Sigmoid colon (tissue), 7 donors: ENCODE measurements around the gene FNIP2. TPM values are rescaled to one million over a fixed set of nuclear protein-coding genes. Genes with fewer than 3 reads are reported as not detected.

Experiments used
- DNase-seq: peaks from one replicate; pipeline ENCODE4 v3.0.0-alpha.2; 2019
- H3K27ac ChIP-seq, 4 donors: fragments of 200-600 bp; sonication (generic); one replicate each; pipeline ENCODE4 v1.5.1; 2016 to 2019; ENCODE audit warnings: mild to moderate bottlenecking in 1 of 4
- H3K27me3 ChIP-seq, 3 donors: fragments of 200-600 bp; sonication (generic); one replicate each; pipeline ENCODE4 v1.5.1; 2019; ENCODE audit warnings: mild to moderate bottlenecking in 1 of 3
- H3K36me3 ChIP-seq, 4 donors: fragments of 200-600 bp; sonication (generic); one replicate each; pipeline ENCODE4 v1.5.1; 2016 to 2019
- H3K4me1 ChIP-seq, 4 donors: fragments of 200-600 bp; sonication (generic); one replicate each; pipeline ENCODE4 v1.5.1; 2017 to 2019
- H3K4me3 ChIP-seq, 4 donors: fragments of 200-600 bp; sonication (generic); one replicate each; pipeline ENCODE4 v1.5.1; 2017 to 2019; ENCODE audit warnings: mild to moderate bottlenecking in 2 of 4, moderate library complexity in 1 of 4
- H3K9me3 ChIP-seq, 4 donors: fragments of 200-600 bp in 3 of 4; sonication (generic) in 3 of 4; one replicate each; pipeline versions ENCODE4 v1.5.1 to v1.6.1; 2013 to 2019
- CTCF ChIP-seq, 4 experiments: fragments of 450-650 bp in 3 of 4; fragments of 200-600 bp in 1 of 4; IDR thresholded peaks; one replicate each; pipeline ENCODE4 v1.5.1; 2016 to 2019; ENCODE audit warnings: antibody characterized with exemption in 4 of 4, mild to moderate bottlenecking in 3 of 4, moderate library complexity in 2 of 4
- EP300 ChIP-seq, 4 donors: sonication (generic); formaldehyde crosslinking; IDR thresholded peaks; one replicate each; pipeline ENCODE4 v1.6.1; 2017; ENCODE audit warnings: antibody characterized with exemption in 4 of 4
- POLR2A ChIP-seq, 2 donors: fragments of 450-650 bp; IDR thresholded peaks; one replicate each; pipeline ENCODE4 v1.6.1; 2016; ENCODE audit warnings: antibody characterized with exemption in 2 of 2, mild to moderate bottlenecking in 2 of 2, moderate library complexity in 2 of 2
- POLR2AphosphoS5 ChIP-seq, 4 donors: sonication (generic); formaldehyde crosslinking; IDR thresholded peaks; one replicate each; pipeline ENCODE4 v1.6.1; 2017; ENCODE audit warnings: antibody characterized with exemption in 4 of 4
- WGBS, 2 donors: extraction: QIAGEN DNeasy Blood & Tissue Kit; methylation state at CpG; one replicate each; pipeline ENCODE4 v1.1.7; 2013; 5-methylcytosine and 5-hydroxymethylcytosine counted together
- intact Hi-C: fragments of 100-400 bp; cut with DNase I; formaldehyde crosslinking; loops from one replicate; pipeline ENCODE4 v1.15.1; 2023
- polyA plus RNA-seq, 3 donors: library from polyadenylated mRNA; stranded (reverse); fragments of 200-250 nt; gene quantifications; one replicate each; pipeline ENCODE4 v1.2.3, GENCODE V29; 2013
- total RNA-seq, 4 donors: library from RNA; depleted of rRNA; stranded (reverse); fragments of >200 nt; gene quantifications; one replicate each; pipeline ENCODE4 v1.1.0, GENCODE V29; 2016
- donor health status: healthy with polysubstance abuse.
- donor health status: Bipolar disorder and iron deficiency.
- donor health status: healthy.

FNIP2 gene
- total and polyA plus RNA-seq, 7 donors: 14.4 to 38.9 (median 35.2) TPM

- peak overlapping the region in 3 of 4 donors; percentile 90 to 93 (median 93) for H3K27ac ChIP-seq
- whole genome bisulfite sequencing, 2 donors: 39 to 43% methylated on average over 2 of the region's 2 CpGs
- H3K27me3 ChIP-seq: no peaks in the 10 kb centered on the region
- no peaks in the 10 kb centered on the region for H3K9me3 ChIP-seq
- TF ChIP-seq EP300 (IDR thresholded peaks at IDR 0.05): no peak
- TF ChIP-seq POLR2A (IDR thresholded peaks at IDR 0.05): no peak
- no peak for TF ChIP-seq POLR2AphosphoS5 (IDR thresholded peaks at IDR 0.05)
- no peak for TF ChIP-seq CTCF (IDR thresholded peaks at IDR 0.05)
- no peak for DNase-seq
- H3K4me1 ChIP-seq: peaks cover 0 to 37% (median 23%) of the 10 kb centered on the region in 4 donors
- intact Hi-C loops: loop anchor here (5.0 kb wide), 2 partner anchors 45 to 95 kb away; partner anchors contain the start of genes C4orf46 and ETFDH
- no peak overlapping the region for H3K4me3 ChIP-seq
- no peaks in the 10 kb centered on the region for H3K36me3 ChIP-seq
These were observed 1.4 kb upstream of the FNIP2 start for GRCh38 chr4:158767451-158767850.

GRCh38 chr4:158769175-158769921, 522 bp downstream of the FNIP2 start:
- TF ChIP-seq POLR2AphosphoS5 (IDR thresholded peaks at IDR 0.05) (peak in 2 of 4 donors; percentile 14 to 25), EP300 (IDR thresholded peaks at IDR 0.05) (no peak)
- Histone ChIP-seq H3K4me3 (peak overlapping the region; percentile 83 to 91 (median 90)), H3K27me3 (no peaks in the 10 kb centered on the region), H3K9me3 (no peaks in the 10 kb centered on the region), H3K4me1 (peaks cover 0 to 44% (median 25%) of the 10 kb centered on the region in 4 donors), H3K27ac (peak overlapping the region; percentile 90 to 93 (median 92)), H3K36me3 (no peaks in the 10 kb centered on the region)
- WGBS, 2 donors: 1% methylated on average over 49 of the region's 49 CpGs
- intact Hi-C loops: loop anchor here (2.0 to 5.0 kb wide), 3 partner anchors 43 to 97 kb away; partner anchors contain the start of genes C4orf46, ETFDH and PPID
- DNase-seq: peak; percentile 77

GRCh38 chr4:158770671-158771070, 1.8 kb downstream of the FNIP2 start:
- TF ChIP-seq POLR2A (IDR thresholded peaks at IDR 0.05): no peak
- no peak for TF ChIP-seq EP300 (IDR thresholded peaks at IDR 0.05)
- TF ChIP-seq CTCF (IDR thresholded peaks at IDR 0.05): no peak
- TF ChIP-seq POLR2AphosphoS5 (IDR thresholded peaks at IDR 0.05): no peak
- 36 to 81% methylated on average over 5 of the region's 5 CpGs for whole genome bisulfite sequencing, 2 donors
- Histone ChIP-seq H3K27ac (peak overlapping the region in 3 of 4 donors; percentile 4 to 93 (median 27)), H3K27me3 (no peaks in the 10 kb centered on the region), H3K4me3 (peak overlapping the region in 1 of 4 donors; percentile 91), H3K9me3 (no peaks in the 10 kb centered on the region), H3K36me3 (no peaks in the 10 kb centered on the region), H3K4me1 (peaks cover 0 to 56% (median 32%) of the 10 kb centered on the region in 4 donors)
- no peak for DNase-seq
- intact Hi-C loops: no loop called here

- H3K36me3 ChIP-seq: no peaks in the 10 kb centered on the region
- no peaks in the 10 kb centered on the region for H3K9me3 ChIP-seq
- peak overlapping the region in 3 of 4 donors; percentile 10 to 45 (median 36) for H3K27ac ChIP-seq
- WGBS, 2 donors: 13 to 62% methylated on average over 2 of the region's 2 CpGs
- no peaks in the 10 kb centered on the region for H3K27me3 ChIP-seq
- peaks cover 0 to 59% (median 35%) of the 10 kb centered on the region in 4 donors for H3K4me1 ChIP-seq
- intact Hi-C loops: no loop called here
- no peak for TF ChIP-seq POLR2AphosphoS5 (IDR thresholded peaks at IDR 0.05)
- no peak for TF ChIP-seq EP300 (IDR thresholded peaks at IDR 0.05)
- TF ChIP-seq POLR2A (IDR thresholded peaks at IDR 0.05): no peak
- no peak for DNase-seq
- no peak overlapping the region for H3K4me3 ChIP-seq
These were observed 3.0 kb downstream of the FNIP2 start for GRCh38 chr4:158771776-158772175.

- no peak for DNase-seq
- peak overlapping the region; percentile 41 to 70 (median 56) for H3K27ac ChIP-seq
- WGBS, 2 donors: 8 to 37% methylated on average over 1 of the region's 1 CpG
- no peaks in the 10 kb centered on the region for H3K9me3 ChIP-seq
- no peak overlapping the region for H3K4me3 ChIP-seq
- H3K36me3 ChIP-seq: no peaks in the 10 kb centered on the region
- no peaks in the 10 kb centered on the region for H3K27me3 ChIP-seq
- TF ChIP-seq POLR2AphosphoS5 (IDR thresholded peaks at IDR 0.05) (peak in 3 of 4 donors; percentile 9 to 43 (median 16)), CTCF (IDR thresholded peaks at IDR 0.05) (no peak)
- H3K4me1 ChIP-seq: peaks cover 0 to 64% (median 47%) of the 10 kb centered on the region in 4 donors
- intact Hi-C loops: no loop called here
These were observed 6.3 kb downstream of the FNIP2 start for GRCh38 chr4:158775091-158775651.
